Fibroblast of lung (primary cell): ENCODE results near the gene PRKCD.

Experiments used
- CTCF ChIP-seq, 2 donors: IDR thresholded peaks in 1 of 2; conservative IDR thresholded peaks in 1 of 2; 1 replicate in 1 of 2; 2 replicates in 1 of 2; pipeline ENCODE4 v1.5.1; 2011 to 2012; ENCODE audit warnings: low read length in 2 of 2, control low read depth in 1 of 2, inconsistent platforms in 1 of 2, low read depth in 1 of 2, mild to moderate bottlenecking in 1 of 2
- EZH2 ChIP-seq: IDR thresholded peaks from 2 replicates; pipeline ENCODE4 v1.5.1; 2012; ENCODE audit warnings: low read length, control low read depth, mild to moderate bottlenecking; ENCODE audit errors: missing control alignments

GRCh38 chr3:53185761-53186465, 24.9 kb downstream of the PRKCD start:
- TF ChIP-seq CTCF (conservative IDR thresholded peaks at IDR 0.05 in 1 of 2, IDR thresholded peaks at IDR 0.05 in 1 of 2; ENCODE audit: low read depth in 1 of 2, low read length in 2 of 2), result no peak
- no peak for TF ChIP-seq EZH2
